ENCODE data around the gene PCSK5. TPM values are rescaled to one million over a fixed set of nuclear protein-coding genes. Genes with fewer than 3 reads are reported as not detected.

The PCSK5 gene
- polyA plus RNA-seq, 1 donor from 2014 or later: 1.7 TPM

- Histone ChIP-seq H3K27ac (ENCODE audit: low read length) (no peak overlapping the region), H3K9me3 (ENCODE audit: low read length) (no peaks in the 10 kb centered on the region), H3K9me2 (ENCODE audit: insufficient read depth, low read length) (no peaks in the 10 kb centered on the region), H3K79me2 (replicated peaks; ENCODE audit: insufficient read depth, low read length) (no peaks in the 10 kb centered on the region), H2AFZ (ENCODE audit: low read depth, low read length) (no peak overlapping the region), H3K4me3 (ENCODE audit: low read length) (no peak overlapping the region), H3K36me3 (ENCODE audit: insufficient read depth, low read length) (no peaks in the 10 kb centered on the region), H3F3A (ENCODE audit: insufficient read depth, low read length, poor library complexity, severe bottlenecking) (no peaks in the 10 kb centered on the region), H3K27me3 (ENCODE audit: insufficient read depth, low read depth, low read length) (no peaks in the 10 kb centered on the region), H4K20me1 (ENCODE audit: insufficient read depth) (no peaks in the 10 kb centered on the region), H3K4me2 (ENCODE audit: low read length) (no peak overlapping the region), H3K9ac (ENCODE audit: low read length) (no peak overlapping the region)
- no peak for TF ChIP-seq RAD21 (conservative IDR thresholded peaks at IDR 0.05)
- TF ChIP-seq POLR2AphosphoS5 (IDR thresholded peaks at IDR 0.05): no peak
- no peak for TF ChIP-seq REST (IDR thresholded peaks at IDR 0.05; ENCODE audit: borderline replicate concordance)
- TF ChIP-seq TAF1 (IDR thresholded peaks at IDR 0.05; ENCODE audit: low read depth): no peak
- no peak for TF ChIP-seq EZH2 (IDR thresholded peaks at IDR 0.05; ENCODE audit: borderline replicate concordance, insufficient read depth, low read length, poor library complexity, severe bottlenecking)
- TF ChIP-seq EP300 (conservative IDR thresholded peaks at IDR 0.05; ENCODE audit: poor library complexity, severe bottlenecking): no peak
- TF ChIP-seq, protein P1, sequence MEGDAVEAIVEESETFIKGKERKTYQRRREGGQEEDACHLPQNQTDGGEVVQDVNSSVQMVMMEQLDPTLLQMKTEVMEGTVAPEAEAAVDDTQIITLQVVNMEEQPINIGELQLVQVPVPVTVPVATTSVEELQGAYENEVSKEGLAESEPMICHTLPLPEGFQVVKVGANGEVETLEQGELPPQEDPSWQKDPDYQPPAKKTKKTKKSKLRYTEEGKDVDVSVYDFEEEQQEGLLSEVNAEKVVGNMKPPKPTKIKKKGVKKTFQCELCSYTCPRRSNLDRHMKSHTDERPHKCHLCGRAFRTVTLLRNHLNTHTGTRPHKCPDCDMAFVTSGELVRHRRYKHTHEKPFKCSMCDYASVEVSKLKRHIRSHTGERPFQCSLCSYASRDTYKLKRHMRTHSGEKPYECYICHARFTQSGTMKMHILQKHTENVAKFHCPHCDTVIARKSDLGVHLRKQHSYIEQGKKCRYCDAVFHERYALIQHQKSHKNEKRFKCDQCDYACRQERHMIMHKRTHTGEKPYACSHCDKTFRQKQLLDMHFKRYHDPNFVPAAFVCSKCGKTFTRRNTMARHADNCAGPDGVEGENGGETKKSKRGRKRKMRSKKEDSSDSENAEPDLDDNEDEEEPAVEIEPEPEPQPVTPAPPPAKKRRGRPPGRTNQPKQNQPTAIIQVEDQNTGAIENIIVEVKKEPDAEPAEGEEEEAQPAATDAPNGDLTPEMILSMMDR (IDR thresholded peaks at IDR 0.05; ENCODE audit: poor library complexity, severe bottlenecking): no peak
- no peak for TF ChIP-seq MXI1 (conservative IDR thresholded peaks at IDR 0.05; ENCODE audit: poor library complexity, severe bottlenecking)
Measured at GRCh38 chr9:76216161-76216649, 325.7 kb downstream of the PCSK5 start.

DNA sequence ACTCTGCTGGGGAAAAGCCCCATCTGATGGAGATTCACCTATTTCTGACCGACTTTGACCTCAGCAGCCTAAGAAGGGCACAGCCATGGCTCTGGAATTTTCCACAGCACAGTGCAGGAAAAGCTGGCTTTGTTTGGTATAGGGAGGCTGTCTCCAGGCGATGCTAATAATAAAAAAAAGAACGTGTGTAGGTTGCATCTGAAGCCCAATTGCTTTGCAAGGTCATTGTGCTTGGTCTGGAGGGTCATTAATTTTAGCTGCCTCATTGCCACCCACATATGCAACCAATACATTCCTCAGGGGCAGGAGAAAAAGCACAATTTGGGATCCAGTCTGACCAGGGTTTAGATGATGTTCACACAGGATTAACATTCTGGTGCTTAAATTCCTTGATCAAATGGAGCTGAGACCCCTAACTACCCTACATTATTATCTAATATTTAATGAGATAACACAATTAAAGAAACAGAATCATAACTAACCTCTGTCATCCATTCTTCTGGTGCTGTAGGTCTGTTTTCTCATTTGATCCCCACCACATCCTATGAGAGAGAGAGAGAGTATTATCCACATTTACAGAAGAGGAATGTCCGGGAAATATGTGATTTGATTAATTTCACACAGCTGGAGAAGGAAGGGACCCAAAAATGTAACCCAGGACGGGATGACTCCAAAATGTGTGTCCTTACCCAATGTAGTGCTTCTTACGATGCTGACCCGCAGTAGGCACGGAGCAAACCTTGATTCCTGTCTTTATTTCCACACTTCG is 327.8 kb downstream of the PCSK5 start:
- no peaks in the 10 kb centered on the region for H3K79me2 ChIP-seq (replicated peaks; ENCODE audit: insufficient read depth, low read length)
- no peaks in the 10 kb centered on the region for H3K36me3 ChIP-seq (ENCODE audit: insufficient read depth, low read length)
- no peaks in the 10 kb centered on the region for H4K20me1 ChIP-seq (ENCODE audit: insufficient read depth)
- H3F3A ChIP-seq (ENCODE audit: insufficient read depth, low read length, poor library complexity, severe bottlenecking): no peaks in the 10 kb centered on the region
- no peaks in the 10 kb centered on the region for H3K9me2 ChIP-seq (ENCODE audit: insufficient read depth, low read length)
- no peak overlapping the region for H3K27ac ChIP-seq (ENCODE audit: low read length)
- no peaks in the 10 kb centered on the region for H3K9me3 ChIP-seq (ENCODE audit: low read length)
- no peak overlapping the region for H2AFZ ChIP-seq (ENCODE audit: low read depth, low read length)
- H3K9ac ChIP-seq (ENCODE audit: low read length): no peak overlapping the region
- no peaks in the 10 kb centered on the region for H3K27me3 ChIP-seq (ENCODE audit: insufficient read depth, low read depth, low read length)
- no peak overlapping the region for H3K4me3 ChIP-seq (ENCODE audit: low read length)
- no peak overlapping the region for H3K4me2 ChIP-seq (ENCODE audit: low read length)
- TF ChIP-seq EZH2 (IDR thresholded peaks at IDR 0.05; ENCODE audit: borderline replicate concordance, insufficient read depth, low read length, poor library complexity, severe bottlenecking): no peak
- TF ChIP-seq POLR2AphosphoS5 (IDR thresholded peaks at IDR 0.05): no peak
- no peak for TF ChIP-seq EP300 (conservative IDR thresholded peaks at IDR 0.05; ENCODE audit: poor library complexity, severe bottlenecking)
- TF ChIP-seq TAF1 (IDR thresholded peaks at IDR 0.05; ENCODE audit: low read depth): no peak
- TF ChIP-seq SMC3 (conservative IDR thresholded peaks at IDR 0.05; ENCODE audit: poor library complexity): no peak
- TF ChIP-seq, protein P1 (IDR thresholded peaks at IDR 0.05; ENCODE audit: poor library complexity, severe bottlenecking): no peak
- no peak for TF ChIP-seq RAD21 (conservative IDR thresholded peaks at IDR 0.05)
- TF ChIP-seq REST (IDR thresholded peaks at IDR 0.05; ENCODE audit: borderline replicate concordance): no peak
- no peak for TF ChIP-seq MXI1 (conservative IDR thresholded peaks at IDR 0.05; ENCODE audit: poor library complexity, severe bottlenecking)

Data from neural cell (in vitro differentiated cells).